A549 (cell line): ENCODE measurements around the gene ATG2A. TPM values are rescaled to one million over a fixed set of nuclear protein-coding genes. Genes with fewer than 3 reads are reported as not detected.

Experiments used
- BHLHE40 ChIP-seq: IDR thresholded peaks from 2 replicates; pipeline ENCODE4 v1.6.1; 2012; ENCODE audit warnings: low read depth, low read length, inconsistent platforms
- CBX2 ChIP-seq: fragments of 200-600 bp; sonication (generic); IDR thresholded peaks from 2 replicates; pipeline ENCODE4 v1.6.1; 2016; ENCODE audit warnings: low read depth, mild to moderate bottlenecking, borderline replicate concordance
- CBX8 ChIP-seq: fragments of 200-600 bp; sonication (generic); IDR thresholded peaks from 2 replicates; pipeline ENCODE4 v1.6.1; 2016
- CHD2 ChIP-seq: fragments of 150-350 bp; IDR thresholded peaks from 2 replicates; pipeline ENCODE4 v1.6.1; 2014; ENCODE audit warnings: low read length; ENCODE audit not compliant: partially characterized antibody
- CHD4 ChIP-seq: fragments of 200-600 bp; sonication (generic); IDR thresholded peaks from 2 replicates; pipeline ENCODE4 v1.6.1; 2016; ENCODE audit warnings: antibody characterized with exemption, mild to moderate bottlenecking, borderline replicate concordance
- EP300 ChIP-seq, 2 experiments: fragments of >200 bp; sonication (Bioruptor Twin); formaldehyde crosslinking; IDR thresholded peaks; 2 replicates in 1 of 2; 3 replicates in 1 of 2; pipeline ENCODE4 v1.6.1; 2016 to 2017
- FOSB ChIP-seq: fragments of 250-450 bp; sonication (Bioruptor Pico); IDR thresholded peaks from 2 replicates; pipeline ENCODE4 v1.5.0; 2020; ENCODE audit warnings: mild to moderate bottlenecking, moderate library complexity
- FOXS1 ChIP-seq: fragments of 250-450 bp; sonication (Bioruptor Pico); IDR thresholded peaks from 2 replicates; pipeline ENCODE4 v1.5.0; 2020; ENCODE audit warnings: mild to moderate bottlenecking, moderate library complexity
- GATA3 ChIP-seq: IDR thresholded peaks from 2 replicates; pipeline ENCODE4 v1.6.1; 2012; ENCODE audit warnings: borderline replicate concordance
- HOXB5 ChIP-seq: fragments of 250-450 bp; sonication (Bioruptor Pico); IDR thresholded peaks from 2 replicates; pipeline ENCODE4 v1.5.0; 2020; ENCODE audit warnings: mild to moderate bottlenecking, moderate library complexity
- JUN ChIP-seq, 2 experiments: fragments of >200 bp; sonication (Bioruptor Twin); formaldehyde crosslinking; IDR thresholded peaks; 2 replicates in 1 of 2; 3 replicates in 1 of 2; pipeline ENCODE4 v1.6.1; 2016 to 2017
- JUNB ChIP-seq: fragments of >200 bp; sonication (Bioruptor Twin); formaldehyde crosslinking; IDR thresholded peaks from 2 replicates; pipeline ENCODE4 v1.6.1; 2016
- KDM1A ChIP-seq: fragments of 200-600 bp; sonication (generic); IDR thresholded peaks from 2 replicates; pipeline ENCODE4 v1.6.1; 2016; ENCODE audit warnings: low read depth, mild to moderate bottlenecking
- MAFK ChIP-seq: fragments of 450-650 bp; IDR thresholded peaks from 2 replicates; pipeline ENCODE4 v1.6.1; 2014; ENCODE audit not compliant: partially characterized antibody
- MAZ ChIP-seq: fragments of 150-350 bp; IDR thresholded peaks from 2 replicates; pipeline ENCODE4 v1.6.1; 2014; ENCODE audit warnings: antibody characterized with exemption, low read depth, low read length, borderline replicate concordance
- NFE2L2 ChIP-seq: fragments of 150-350 bp; conservative IDR thresholded peaks from 2 replicates; pipeline ENCODE4 v1.6.1; 2014; ENCODE audit warnings: low read length
- PHF8 ChIP-seq: fragments of 200-600 bp; sonication (generic); IDR thresholded peaks from 2 replicates; pipeline ENCODE4 v1.6.1; 2016; ENCODE audit warnings: low read depth, mild to moderate bottlenecking, antibody characterized with exemption, moderate library complexity, borderline replicate concordance
- POLR2A ChIP-seq: IDR thresholded peaks from 2 replicates; pipeline ENCODE4 v1.6.1; 2012; ENCODE audit warnings: mild to moderate bottlenecking, low read length
- POLR2AphosphoS2 ChIP-seq: conservative IDR thresholded peaks from 2 replicates; pipeline ENCODE4 v1.6.1; 2012; ENCODE audit warnings: low read length, improper control_type of control experiment, inconsistent platforms
- RCOR1 ChIP-seq: fragments of 150-350 bp; IDR thresholded peaks from 2 replicates; pipeline ENCODE4 v1.6.1; 2014; ENCODE audit warnings: antibody characterized with exemption, low read length, low read depth
- RFX5 ChIP-seq: fragments of 450-650 bp; IDR thresholded peaks from 2 replicates; pipeline ENCODE4 v1.7.1; 2014; ENCODE audit warnings: antibody characterized with exemption, mild to moderate bottlenecking, moderate library complexity
- SMC3 ChIP-seq: fragments of >200 bp; sonication (Bioruptor Twin); formaldehyde crosslinking; IDR thresholded peaks from 3 replicates; pipeline ENCODE4 v1.6.1; 2018; ENCODE audit warnings: inconsistent platforms
- SREBF2 ChIP-seq: fragments of 450-650 bp; IDR thresholded peaks from 2 replicates; pipeline ENCODE4 v1.6.1; 2014; ENCODE audit warnings: mild to moderate bottlenecking, moderate library complexity
- TFCP2L1 ChIP-seq: fragments of 250-450 bp; sonication (Bioruptor Pico); IDR thresholded peaks from 2 replicates; pipeline ENCODE4 v1.5.0; 2021; ENCODE audit warnings: mild to moderate bottlenecking
- TP53 ChIP-seq: fragments of 250-450 bp; sonication (Bioruptor Pico); IDR thresholded peaks from 2 replicates; pipeline ENCODE4 v1.5.0; 2021; ENCODE audit warnings: mild to moderate bottlenecking, moderate library complexity
- ZNF302 ChIP-seq: fragments of 250-450 bp; sonication (Bioruptor Pico); IDR thresholded peaks from 2 replicates; pipeline ENCODE4 v1.9.0; 2021; ENCODE audit warnings: inconsistent platforms, mild to moderate bottlenecking, moderate library complexity
- polyA plus RNA-seq, 4 experiments: library from polyadenylated mRNA; depleted of rRNA in 3 of 4; stranded (reverse); fragments of >200 nt; fragmentation: RNase III in 1 of 4; extraction: RNeasy Plus Mini Kit Qiagen cat#74134 plus additional on column Dnase treatment in 1 of 4; gene quantifications; 2 replicates in 3 of 4; 3 replicates in 1 of 4; pipeline ENCODE4 v1.2.3, GENCODE V29; 2011 to 2017
- TF ChIP-seq, protein P1 (sequence below): fragments of >200 bp; sonication (Bioruptor Twin); formaldehyde crosslinking; IDR thresholded peaks from 3 replicates; pipeline ENCODE4 v1.5.1; 2016
- TF ChIP-seq, protein P2 (sequence below): fragments of 450-650 bp; IDR thresholded peaks from 2 replicates; pipeline ENCODE4 v1.6.1; 2014; ENCODE audit warnings: antibody characterized with exemption
- TF ChIP-seq, protein P3 (sequence below): fragments of 250-450 bp; sonication (Bioruptor Pico); IDR thresholded peaks from 2 replicates; pipeline ENCODE4 v1.5.0; 2021; ENCODE audit warnings: mild to moderate bottlenecking, moderate library complexity, borderline replicate concordance
- TF ChIP-seq, protein P4 (sequence below): fragments of >200 bp; sonication (Bioruptor Twin); formaldehyde crosslinking; IDR thresholded peaks from 2 replicates; pipeline ENCODE4 v1.6.1; 2016
- TF ChIP-seq, protein P5 (sequence below): IDR thresholded peaks from 2 replicates; pipeline ENCODE4 v1.6.1; 2012; ENCODE audit warnings: low read depth, borderline replicate concordance
- TF ChIP-seq, protein P6 (sequence below): fragments of >200 bp; sonication (Bioruptor Twin); formaldehyde crosslinking; IDR thresholded peaks from 3 replicates; pipeline ENCODE4 v1.6.1; 2016
- TF ChIP-seq, protein P7 (sequence below): fragments of 250-450 bp; sonication (Bioruptor Pico); IDR thresholded peaks from 2 replicates; pipeline ENCODE4 v1.5.0; 2020; ENCODE audit warnings: low read depth, mild to moderate bottlenecking, moderate library complexity

Gene ATG2A
- polyA plus RNA-seq, 2 of the 4 experiments (the other 2 are of a cell fraction), result 3.1 to 13.4 TPM

DNA sequence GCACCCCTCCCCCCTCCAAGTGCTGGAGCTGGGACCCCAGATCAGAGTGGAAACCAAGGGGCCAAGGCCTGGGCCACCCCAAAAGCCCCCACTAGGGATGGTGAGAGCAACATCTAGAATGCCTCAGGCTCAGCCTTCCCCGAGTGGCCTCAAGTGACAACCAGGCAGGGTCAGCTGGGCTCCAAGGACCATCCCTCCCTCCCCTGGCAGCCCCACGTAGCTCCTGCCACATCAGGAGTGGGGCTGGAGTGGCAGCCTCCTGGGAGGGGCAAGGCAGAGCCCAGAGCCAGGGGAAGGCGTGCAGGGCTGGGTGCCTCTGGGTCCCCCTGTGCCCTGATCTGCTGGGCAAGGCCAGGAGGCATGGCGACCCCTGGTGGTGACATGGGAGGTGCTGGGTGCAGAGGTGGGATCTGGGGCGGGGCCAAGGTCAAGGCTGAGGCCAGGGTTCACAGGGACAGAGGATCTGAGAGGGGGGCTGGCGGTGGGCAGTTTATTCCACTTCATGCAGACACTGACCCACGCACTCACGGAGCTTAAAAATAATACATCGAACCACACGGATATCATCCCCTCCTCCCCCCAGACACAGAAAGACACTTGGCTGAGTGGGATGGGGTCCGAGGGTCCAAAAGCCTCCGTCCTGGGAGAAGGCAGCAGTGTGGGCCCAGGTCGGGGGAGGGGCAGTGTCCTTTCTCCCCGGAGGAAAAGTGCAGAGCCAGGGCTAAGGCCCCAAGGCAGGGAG, 22.8 kb downstream of the ATG2A start (continued):
- TF ChIP-seq BHLHE40, result no peak
- no peak for TF ChIP-seq EP300 (IDR thresholded peaks at IDR 0.05)
- TF ChIP-seq, protein P1, sequence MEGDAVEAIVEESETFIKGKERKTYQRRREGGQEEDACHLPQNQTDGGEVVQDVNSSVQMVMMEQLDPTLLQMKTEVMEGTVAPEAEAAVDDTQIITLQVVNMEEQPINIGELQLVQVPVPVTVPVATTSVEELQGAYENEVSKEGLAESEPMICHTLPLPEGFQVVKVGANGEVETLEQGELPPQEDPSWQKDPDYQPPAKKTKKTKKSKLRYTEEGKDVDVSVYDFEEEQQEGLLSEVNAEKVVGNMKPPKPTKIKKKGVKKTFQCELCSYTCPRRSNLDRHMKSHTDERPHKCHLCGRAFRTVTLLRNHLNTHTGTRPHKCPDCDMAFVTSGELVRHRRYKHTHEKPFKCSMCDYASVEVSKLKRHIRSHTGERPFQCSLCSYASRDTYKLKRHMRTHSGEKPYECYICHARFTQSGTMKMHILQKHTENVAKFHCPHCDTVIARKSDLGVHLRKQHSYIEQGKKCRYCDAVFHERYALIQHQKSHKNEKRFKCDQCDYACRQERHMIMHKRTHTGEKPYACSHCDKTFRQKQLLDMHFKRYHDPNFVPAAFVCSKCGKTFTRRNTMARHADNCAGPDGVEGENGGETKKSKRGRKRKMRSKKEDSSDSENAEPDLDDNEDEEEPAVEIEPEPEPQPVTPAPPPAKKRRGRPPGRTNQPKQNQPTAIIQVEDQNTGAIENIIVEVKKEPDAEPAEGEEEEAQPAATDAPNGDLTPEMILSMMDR, result peak; percentile 93
- TF ChIP-seq SREBF2, result no peak
- no peak for TF ChIP-seq RFX5
- no peak for TF ChIP-seq CBX8
- TF ChIP-seq, protein P2, sequence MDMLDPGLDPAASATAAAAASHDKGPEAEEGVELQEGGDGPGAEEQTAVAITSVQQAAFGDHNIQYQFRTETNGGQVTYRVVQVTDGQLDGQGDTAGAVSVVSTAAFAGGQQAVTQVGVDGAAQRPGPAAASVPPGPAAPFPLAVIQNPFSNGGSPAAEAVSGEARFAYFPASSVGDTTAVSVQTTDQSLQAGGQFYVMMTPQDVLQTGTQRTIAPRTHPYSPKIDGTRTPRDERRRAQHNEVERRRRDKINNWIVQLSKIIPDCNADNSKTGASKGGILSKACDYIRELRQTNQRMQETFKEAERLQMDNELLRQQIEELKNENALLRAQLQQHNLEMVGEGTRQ, result no peak
- no peak for TF ChIP-seq KDM1A
- TF ChIP-seq POLR2AphosphoS2, result no peak
- TF ChIP-seq, protein P3, sequence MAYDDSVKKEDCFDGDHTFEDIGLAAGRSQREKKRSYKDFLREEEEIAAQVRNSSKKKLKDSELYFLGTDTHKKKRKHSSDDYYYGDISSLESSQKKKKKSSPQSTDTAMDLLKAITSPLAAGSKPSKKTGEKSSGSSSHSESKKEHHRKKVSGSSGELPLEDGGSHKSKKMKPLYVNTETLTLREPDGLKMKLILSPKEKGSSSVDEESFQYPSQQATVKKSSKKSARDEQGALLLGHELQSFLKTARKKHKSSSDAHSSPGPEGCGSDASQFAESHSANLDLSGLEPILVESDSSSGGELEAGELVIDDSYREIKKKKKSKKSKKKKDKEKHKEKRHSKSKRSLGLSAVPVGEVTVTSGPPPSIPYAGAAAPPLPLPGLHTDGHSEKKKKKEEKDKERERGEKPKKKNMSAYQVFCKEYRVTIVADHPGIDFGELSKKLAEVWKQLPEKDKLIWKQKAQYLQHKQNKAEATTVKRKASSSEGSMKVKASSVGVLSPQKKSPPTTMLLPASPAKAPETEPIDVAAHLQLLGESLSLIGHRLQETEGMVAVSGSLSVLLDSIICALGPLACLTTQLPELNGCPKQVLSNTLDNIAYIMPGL, result no peak
- TF ChIP-seq RCOR1, result no peak
- TF ChIP-seq POLR2A, result peak; percentile 29
- no peak for TF ChIP-seq NFE2L2
- no peak for TF ChIP-seq HOXB5 (CRISPR knock-in tag)
- TF ChIP-seq, protein P4, sequence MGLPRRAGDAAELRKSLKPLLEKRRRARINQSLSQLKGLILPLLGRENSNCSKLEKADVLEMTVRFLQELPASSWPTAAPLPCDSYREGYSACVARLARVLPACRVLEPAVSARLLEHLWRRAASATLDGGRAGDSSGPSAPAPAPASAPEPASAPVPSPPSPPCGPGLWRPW, result no peak
- no peak for TF ChIP-seq TFCP2L1
- no peak for TF ChIP-seq JUNB
- TF ChIP-seq CHD2, result no peak
- no peak for TF ChIP-seq FOSB (CRISPR knock-in tag)
- TF ChIP-seq PHF8, result no peak
- peak; percentile 13 to 21; a peak in 1 of 5 replicates for TF ChIP-seq JUN (IDR thresholded peaks at IDR 0.05)
- TF ChIP-seq SMC3, result peak; percentile 95
- TF ChIP-seq MAZ, result no peak
- TF ChIP-seq ZNF302, result no peak
- TF ChIP-seq, protein P5, sequence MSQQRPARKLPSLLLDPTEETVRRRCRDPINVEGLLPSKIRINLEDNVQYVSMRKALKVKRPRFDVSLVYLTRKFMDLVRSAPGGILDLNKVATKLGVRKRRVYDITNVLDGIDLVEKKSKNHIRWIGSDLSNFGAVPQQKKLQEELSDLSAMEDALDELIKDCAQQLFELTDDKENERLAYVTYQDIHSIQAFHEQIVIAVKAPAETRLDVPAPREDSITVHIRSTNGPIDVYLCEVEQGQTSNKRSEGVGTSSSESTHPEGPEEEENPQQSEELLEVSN, result no peak
- TF ChIP-seq MAFK, result no peak
- no peak for TF ChIP-seq FOXS1 (CRISPR knock-in tag)
- no peak for TF ChIP-seq CBX2
- TF ChIP-seq, protein P6, sequence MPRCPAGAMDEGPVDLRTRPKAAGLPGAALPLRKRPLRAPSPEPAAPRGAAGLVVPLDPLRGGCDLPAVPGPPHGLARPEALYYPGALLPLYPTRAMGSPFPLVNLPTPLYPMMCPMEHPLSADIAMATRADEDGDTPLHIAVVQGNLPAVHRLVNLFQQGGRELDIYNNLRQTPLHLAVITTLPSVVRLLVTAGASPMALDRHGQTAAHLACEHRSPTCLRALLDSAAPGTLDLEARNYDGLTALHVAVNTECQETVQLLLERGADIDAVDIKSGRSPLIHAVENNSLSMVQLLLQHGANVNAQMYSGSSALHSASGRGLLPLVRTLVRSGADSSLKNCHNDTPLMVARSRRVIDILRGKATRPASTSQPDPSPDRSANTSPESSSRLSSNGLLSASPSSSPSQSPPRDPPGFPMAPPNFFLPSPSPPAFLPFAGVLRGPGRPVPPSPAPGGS, result no peak
- TF ChIP-seq GATA3, result no peak
- no peak for TF ChIP-seq CHD4
- no peak for TF ChIP-seq TP53 (CRISPR knock-in tag)
- TF ChIP-seq, protein P7, sequence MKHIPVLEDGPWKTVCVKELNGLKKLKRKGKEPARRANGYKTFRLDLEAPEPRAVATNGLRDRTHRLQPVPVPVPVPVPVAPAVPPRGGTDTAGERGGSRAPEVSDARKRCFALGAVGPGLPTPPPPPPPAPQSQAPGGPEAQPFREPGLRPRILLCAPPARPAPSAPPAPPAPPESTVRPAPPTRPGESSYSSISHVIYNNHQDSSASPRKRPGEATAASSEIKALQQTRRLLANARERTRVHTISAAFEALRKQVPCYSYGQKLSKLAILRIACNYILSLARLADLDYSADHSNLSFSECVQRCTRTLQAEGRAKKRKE (CRISPR knock-in tag), result no peak
